NOMO-1 treated with dmso at 0.1 percent for 144 hours (cell line): Measurements from ENCODE around the gene B3GLCT.
"Not testable (repeated sequence)": the region's sequence is repeated elsewhere in the genome, so short reads cannot be mapped to it uniquely, and the experiment has no call there.

ENCODE experiments used
- DNase-seq: peaks from one replicate; lab custom pipeline; 2025; ENCODE audit not compliant: unreplicated experiment; lab: John Stamatoyannopoulos, UW

The B3GLCT gene

DNA sequence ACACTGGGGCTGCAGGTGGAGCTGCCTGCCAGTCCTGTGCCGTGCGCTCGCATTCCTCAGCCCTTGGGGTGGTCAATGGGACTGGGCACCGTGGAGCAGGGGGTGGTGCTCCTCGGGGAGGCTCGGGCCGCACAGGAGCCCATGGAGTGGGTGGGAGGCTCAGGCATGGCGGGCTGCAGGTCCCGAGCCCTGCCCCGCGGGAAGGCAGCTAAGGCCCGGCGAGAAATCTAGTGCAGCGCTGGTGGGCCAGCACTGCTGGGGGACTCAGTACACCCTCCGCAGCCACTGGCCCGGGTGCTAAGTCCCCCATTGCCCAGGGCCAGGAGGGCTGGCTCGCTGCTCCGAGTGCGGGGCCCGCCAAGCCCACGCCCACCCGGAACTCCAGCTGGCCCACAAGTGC, 139.8 kb downstream of the B3GLCT start:
- not testable (repeated sequence) for DNase-seq

DNA sequence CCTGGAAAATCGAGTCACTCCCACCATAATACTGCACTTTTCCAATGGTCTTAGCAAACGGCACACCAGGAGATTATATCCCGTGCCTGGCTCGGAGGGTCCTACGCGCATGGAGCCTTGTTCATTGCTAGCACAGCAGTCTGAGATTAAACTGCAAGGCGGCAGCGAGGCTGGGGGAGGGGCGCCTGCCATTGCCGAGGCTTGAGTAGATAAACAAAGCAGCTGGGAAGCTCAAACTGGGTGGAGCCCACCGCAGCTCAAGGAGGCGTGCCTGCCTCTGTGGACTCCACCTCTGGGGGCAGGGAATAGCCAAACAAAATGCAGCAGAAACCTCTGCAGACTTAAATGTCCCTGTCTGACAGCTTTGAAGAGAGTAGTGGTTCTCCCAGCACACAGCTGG, 141.1 kb downstream of the B3GLCT start:
- not testable (repeated sequence) for DNase-seq

GRCh38 chr13:31346891-31347290, 147.1 kb downstream of the B3GLCT start:
- no peak for DNase-seq

- no peak for DNase-seq
Observed at GRCh38 chr13:31349156-31349555, 149.4 kb downstream of the B3GLCT start.

GRCh38 chr13:31350560-31350959, 150.8 kb downstream of the B3GLCT start:
- DNase-seq = no peak

DNA sequence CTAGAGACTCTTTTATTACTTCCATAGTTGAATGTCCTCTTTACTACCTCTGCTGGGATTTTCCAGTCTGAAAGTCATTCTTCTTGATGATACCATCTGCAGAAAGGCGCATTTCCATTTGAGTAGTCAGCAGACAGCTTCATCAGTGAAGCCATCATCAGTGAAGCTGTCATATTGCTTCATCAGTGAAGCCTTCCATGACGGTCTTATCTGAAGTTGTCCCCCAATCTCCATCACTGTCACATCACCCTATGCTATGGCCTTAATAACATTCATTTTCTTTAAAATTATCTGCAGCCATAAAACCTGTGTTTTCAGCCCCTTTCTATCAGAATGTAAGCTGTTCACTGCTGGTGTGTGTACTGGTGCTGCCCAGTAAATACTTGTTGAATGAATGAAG, 151.6 kb downstream of the B3GLCT start:
- DNase-seq = no peak

DNA sequence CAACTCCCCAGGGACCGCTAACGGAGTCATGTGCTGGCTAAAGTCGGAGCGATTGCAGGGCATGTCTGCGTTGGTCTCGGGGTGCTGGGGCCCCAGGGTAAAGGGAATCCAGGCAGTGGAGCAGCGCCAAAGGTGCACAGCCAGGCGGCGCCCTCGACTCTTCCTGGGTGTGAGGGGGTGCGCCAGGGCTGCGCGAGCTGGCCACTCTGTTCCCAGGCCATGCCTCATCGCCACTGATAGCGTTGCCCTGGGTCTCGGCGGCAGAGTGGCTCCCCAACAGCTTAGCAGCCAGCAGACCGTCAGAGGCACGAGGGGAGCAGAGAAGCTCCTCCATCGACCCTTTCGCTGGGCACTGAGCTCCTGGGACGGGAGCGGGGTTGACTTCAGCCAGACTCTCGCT, 152.7 kb downstream of the B3GLCT start:
- DNase-seq = no peak

DNA sequence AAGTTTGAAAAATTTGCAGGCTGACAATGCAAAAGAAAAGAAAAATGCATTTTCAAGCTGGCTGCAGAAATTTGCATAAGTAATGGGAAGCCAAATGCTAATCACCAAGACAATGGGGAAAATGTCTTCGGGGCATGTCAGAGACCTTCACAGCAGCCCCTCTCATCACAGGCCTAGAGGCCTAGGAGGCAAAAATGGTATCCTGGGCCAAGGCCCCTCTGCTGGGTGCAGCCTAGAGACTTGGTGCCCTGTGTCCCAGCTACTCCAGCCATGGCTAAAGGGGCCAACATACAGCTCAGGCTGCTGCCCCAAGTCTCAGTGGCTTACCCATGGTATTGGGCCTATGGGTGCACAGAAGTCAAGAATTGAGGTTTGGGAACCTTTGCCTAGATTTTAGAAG, 155.2 kb downstream of the B3GLCT start:
- DNase-seq = no peak

- DNase-seq = no peak
Observed at GRCh38 chr13:31356991-31357390, 157.2 kb downstream of the B3GLCT start.

DNA sequence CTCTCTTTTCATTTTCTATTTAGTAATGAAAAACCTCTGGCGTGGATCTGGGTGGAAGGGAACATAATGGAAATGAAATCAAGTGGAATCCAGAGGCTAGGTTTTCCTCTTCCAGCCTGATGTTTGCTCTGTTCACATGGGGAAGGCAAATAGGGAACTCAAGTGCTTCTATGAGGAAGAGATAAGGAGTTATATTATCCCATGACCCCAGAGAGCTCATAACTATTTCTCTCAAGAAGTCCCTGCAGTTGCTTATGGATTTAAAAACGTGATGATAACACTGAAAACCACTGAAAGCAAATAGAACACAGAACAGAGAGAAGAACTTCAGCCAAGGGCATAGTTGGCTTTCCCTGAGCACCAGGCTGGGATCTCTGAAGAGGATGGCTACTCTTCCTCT, 157.8 kb downstream of the B3GLCT start:
- no peak for DNase-seq

GRCh38 chr13:31361673-31362072, 161.9 kb downstream of the B3GLCT start:
- DNase-seq = no peak

DNA sequence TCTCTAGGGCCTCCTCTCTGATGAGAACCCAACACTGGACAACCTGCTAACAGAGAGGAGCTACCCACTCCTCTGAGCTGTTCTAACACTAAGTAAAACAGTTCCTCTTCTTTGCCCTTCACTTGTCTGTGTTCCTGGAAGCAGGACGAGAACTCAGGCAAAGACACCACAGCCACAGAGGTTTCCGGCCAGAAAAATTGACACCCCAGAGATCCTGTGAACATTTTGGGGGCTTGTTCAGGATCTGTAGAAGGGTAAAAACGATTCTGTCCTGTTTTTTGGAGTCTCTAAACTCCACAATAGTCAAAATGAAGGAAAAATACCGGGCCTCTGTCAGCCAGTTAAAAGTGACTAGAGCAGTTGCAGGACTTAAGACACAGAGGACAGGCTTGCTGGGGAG, 165.9 kb downstream of the B3GLCT start:
- DNase-seq = no peak

DNA sequence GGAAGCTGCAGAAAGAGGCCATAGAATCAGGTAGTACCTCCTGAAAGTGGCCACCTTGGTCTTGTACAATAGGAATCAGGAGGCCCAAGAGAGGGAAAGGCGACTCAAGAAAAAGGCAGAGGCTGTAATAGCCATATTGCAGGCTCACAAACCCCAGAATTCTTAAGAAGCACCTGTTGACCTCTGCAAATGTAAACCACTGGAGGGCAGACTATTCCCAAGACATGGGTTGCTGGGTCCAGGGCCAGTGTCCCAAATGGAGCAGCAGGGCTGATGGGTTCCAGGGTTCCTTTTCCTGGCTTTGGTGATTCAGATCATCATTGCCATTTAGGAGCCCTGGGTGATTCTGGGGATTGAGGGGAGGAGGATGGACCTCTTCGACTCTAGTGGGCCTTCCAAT, 167.6 kb downstream of the B3GLCT start:
- DNase-seq = no peak

- no peak for DNase-seq
Observed at GRCh38 chr13:31369213-31369612, 169.4 kb downstream of the B3GLCT start.

DNA sequence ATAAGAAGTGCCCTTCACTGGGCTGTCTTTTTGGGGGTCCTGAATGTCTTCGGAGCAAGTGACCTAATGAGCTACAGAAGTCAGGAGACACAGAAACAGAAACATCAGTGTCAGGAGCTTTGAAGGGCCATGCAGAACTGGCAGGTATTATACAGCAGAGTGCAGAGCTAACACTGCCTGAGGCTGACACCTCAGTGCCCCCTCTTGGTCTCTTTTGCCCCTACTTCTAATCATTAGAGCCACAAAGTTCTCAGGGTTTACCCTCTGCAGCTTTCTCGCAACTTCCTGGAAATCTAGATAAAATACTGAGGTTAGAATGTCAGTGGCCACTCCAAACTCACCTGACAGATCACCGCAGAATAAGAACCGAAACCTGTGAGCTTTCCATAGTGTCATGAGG, 172.7 kb downstream of the B3GLCT start:
- DNase-seq = no peak

- DNase-seq = no peak
Observed at GRCh38 chr13:31374682-31375081, 174.9 kb downstream of the B3GLCT start.

- no peak for DNase-seq
Observed at GRCh38 chr13:31377946-31378345, 178.2 kb downstream of the B3GLCT start.

- no peak for DNase-seq
Observed at GRCh38 chr13:31380715-31381114, 180.9 kb downstream of the B3GLCT start.
